ENCODE data around the gene UST. TPM values are rescaled to one million over a fixed set of nuclear protein-coding genes. Genes with fewer than 3 reads are reported as not detected.
A peak's percentile ranks its signal among the peaks of the same experiment; 100 is the strongest.

The UST gene
- total and polyA plus RNA-seq, 8 donors, result 3.7 to 20.9 (median 8.6) TPM

DNA sequence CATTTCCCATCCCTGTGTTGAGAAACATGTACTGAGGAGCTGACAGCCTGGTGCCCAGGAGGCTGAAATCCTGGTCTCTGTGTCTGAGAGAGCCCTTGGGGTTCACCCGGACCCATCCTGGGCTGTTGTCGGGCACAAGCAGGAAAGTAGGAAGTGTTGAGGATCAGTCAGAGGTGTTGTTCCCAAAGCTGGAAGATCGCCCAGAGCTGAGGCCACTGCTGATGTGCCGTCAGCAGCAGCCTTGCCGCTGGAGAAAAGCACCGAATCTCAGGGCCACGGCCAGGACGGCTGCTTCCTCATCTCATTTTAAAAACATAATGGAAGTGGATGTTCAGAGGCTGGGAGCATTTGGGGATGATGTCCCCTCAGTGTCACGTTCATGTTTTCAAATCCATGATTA lies 218.5 kb downstream of the UST start:
- H3K27ac ChIP-seq, result no peak overlapping the region
- intact Hi-C loops (cut with DNase I), result loop anchor here in 1 of 3 donors (10.0 kb wide), 1 partner anchor 390 kb away; no protein-coding TSS in a partner anchor
- FAIRE-seq (no peak), ATAC-seq (peak in 1 of 4 donors; percentile 26), DNase-seq (no peak)
- TF ChIP-seq, protein P1, sequence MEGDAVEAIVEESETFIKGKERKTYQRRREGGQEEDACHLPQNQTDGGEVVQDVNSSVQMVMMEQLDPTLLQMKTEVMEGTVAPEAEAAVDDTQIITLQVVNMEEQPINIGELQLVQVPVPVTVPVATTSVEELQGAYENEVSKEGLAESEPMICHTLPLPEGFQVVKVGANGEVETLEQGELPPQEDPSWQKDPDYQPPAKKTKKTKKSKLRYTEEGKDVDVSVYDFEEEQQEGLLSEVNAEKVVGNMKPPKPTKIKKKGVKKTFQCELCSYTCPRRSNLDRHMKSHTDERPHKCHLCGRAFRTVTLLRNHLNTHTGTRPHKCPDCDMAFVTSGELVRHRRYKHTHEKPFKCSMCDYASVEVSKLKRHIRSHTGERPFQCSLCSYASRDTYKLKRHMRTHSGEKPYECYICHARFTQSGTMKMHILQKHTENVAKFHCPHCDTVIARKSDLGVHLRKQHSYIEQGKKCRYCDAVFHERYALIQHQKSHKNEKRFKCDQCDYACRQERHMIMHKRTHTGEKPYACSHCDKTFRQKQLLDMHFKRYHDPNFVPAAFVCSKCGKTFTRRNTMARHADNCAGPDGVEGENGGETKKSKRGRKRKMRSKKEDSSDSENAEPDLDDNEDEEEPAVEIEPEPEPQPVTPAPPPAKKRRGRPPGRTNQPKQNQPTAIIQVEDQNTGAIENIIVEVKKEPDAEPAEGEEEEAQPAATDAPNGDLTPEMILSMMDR (IDR thresholded peaks at IDR 0.05), result no peak
- H3K4me3 ChIP-seq, result no peak overlapping the region
- H3K9me3 ChIP-seq, result no peaks in the 10 kb centered on the region
- H3K36me3 ChIP-seq, result no peaks in the 10 kb centered on the region
- H3K27me3 ChIP-seq, result no peaks in the 10 kb centered on the region
- H3K4me1 ChIP-seq, result no peaks in the 10 kb centered on the region
- 78 to 80% methylated on average over 9 of the region's 9 CpGs for WGBS, 2 donors

DNA sequence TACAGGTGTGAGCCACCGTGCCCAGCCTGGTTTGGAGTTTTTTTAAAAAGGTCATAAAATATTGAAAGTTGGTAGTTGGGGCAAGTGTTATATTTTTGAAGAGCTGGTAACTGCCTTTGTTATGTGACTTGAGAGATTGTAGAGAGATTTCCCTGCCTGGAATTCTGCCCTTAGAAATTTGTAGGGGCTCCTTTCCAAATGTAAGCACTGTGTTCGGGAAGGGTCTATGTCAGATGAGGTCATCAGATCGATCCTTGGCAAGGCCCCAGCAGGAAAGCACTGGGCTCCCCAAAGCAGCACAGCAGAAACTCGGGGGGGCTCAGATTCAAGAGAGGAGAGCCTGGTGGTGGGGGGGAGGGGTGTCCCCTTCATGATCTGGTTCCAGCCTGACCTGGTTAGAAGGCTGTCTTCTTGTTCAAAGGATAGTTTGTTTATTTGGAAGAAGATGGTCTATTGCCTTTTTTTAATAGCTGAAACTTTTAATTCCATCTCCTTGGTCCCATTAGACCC lies 220.2 kb downstream of the UST start:
- TF ChIP-seq, protein P1 (IDR thresholded peaks at IDR 0.05), result no peak
- Histone ChIP-seq H3K36me3 (no peaks in the 10 kb centered on the region), H3K27ac (no peak overlapping the region), H3K4me1 (no peaks in the 10 kb centered on the region), H3K4me3 (no peak overlapping the region), H3K27me3 (no peaks in the 10 kb centered on the region), H3K9me3 (no peaks in the 10 kb centered on the region)
- ATAC-seq, result no peak
- intact Hi-C loops (cut with DNase I), result loop anchor here in 1 of 3 donors (10.0 kb wide), 1 partner anchor 392 kb away; no protein-coding TSS in a partner anchor
- WGBS, 2 donors, result 65 to 67% methylated on average over 4 of the region's 4 CpGs
- no peak for FAIRE-seq
- no peak for DNase-seq

DNA sequence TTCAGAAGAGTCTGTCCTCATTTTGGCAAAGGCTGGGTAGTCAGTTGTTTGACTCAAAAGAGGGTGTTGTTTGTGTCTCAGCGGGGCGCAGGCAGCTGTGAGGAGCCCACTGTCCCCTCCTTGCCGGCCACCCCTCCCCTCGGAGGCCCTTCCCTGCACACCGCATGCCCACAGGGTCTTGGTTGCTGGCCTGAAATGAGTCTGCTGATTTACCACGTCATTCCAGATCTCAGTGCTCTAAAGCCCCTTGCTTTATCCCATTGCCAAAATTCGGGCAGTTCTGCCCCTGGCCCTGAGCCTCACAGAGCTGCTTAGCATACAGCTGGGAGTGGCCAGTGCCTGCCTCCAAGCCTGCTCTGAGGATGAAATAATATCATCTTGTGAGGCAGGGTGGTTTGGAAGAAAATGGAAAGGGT lies 220.7 kb downstream of the UST start:
- DNase-seq, result no peak
- H3K9me3 ChIP-seq, result no peaks in the 10 kb centered on the region

DNA sequence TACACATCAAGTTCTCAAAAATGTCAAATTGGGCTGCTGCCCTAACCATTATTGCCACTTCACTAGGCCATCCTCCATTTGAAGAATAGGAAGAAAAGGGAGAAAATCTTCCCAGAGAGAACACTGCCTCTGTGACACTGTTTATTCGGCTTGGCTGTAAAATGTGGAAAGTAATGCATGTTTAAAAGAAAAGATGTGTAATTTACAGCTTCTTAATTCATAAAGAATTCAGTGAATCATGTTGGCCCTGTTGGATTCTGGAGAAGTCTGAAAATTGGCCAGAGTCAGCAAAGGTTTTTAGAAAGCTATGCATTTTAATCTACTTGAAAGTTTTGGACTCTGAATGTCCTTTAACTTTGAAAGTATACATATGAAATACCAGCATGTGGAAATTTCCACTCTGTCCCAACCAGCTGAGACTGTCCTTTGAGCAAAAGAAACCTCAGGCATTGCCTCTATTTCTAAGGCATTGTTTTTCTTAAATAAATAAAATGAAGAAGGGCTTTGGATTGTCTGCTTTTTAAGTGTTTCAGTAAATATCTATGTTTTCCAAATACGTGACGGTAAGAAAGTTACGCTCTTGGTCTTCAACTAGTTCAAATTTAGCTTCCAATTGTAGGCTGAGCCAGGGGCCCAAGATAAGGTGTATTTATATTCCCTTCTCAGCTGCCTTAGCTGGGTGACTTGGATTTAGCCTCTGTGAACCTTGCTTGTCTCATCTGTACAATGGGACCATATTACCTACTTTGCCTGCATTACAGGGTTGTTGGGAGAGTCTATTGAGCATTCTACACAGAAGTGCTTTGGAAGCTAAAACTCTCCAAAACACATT lies 222.2 kb downstream of the UST start:
- 80 to 95% methylated on average over 4 of the region's 4 CpGs for WGBS, 2 donors
- H3K4me3 ChIP-seq, result no peak overlapping the region
- H3K9me3 ChIP-seq, result no peaks in the 10 kb centered on the region
- no peak for DNase-seq
- no peak overlapping the region for H3K27ac ChIP-seq
- no peaks in the 10 kb centered on the region for H3K27me3 ChIP-seq
- TF ChIP-seq, protein P1 (IDR thresholded peaks at IDR 0.05), result no peak
- H3K36me3 ChIP-seq, result no peaks in the 10 kb centered on the region
- intact Hi-C loops (cut with DNase I), result loop anchor here in 1 of 3 donors (10.0 kb wide), 1 partner anchor 394 kb away; no protein-coding TSS in a partner anchor
- FAIRE-seq, result no peak
- no peaks in the 10 kb centered on the region for H3K4me1 ChIP-seq
- ATAC-seq, result no peak

More for the DNA sequence above, 220.7 kb downstream of the UST start:
- H3K36me3 ChIP-seq, result no peaks in the 10 kb centered on the region
- H3K4me1 ChIP-seq, result no peaks in the 10 kb centered on the region
- 74 to 79% methylated on average over 7 of the region's 7 CpGs for WGBS, 2 donors
- no peak for FAIRE-seq
- TF ChIP-seq, protein P1 (IDR thresholded peaks at IDR 0.05), result no peak
- no peak overlapping the region for H3K4me3 ChIP-seq
- ATAC-seq, result no peak
- H3K27me3 ChIP-seq, result no peaks in the 10 kb centered on the region
- intact Hi-C loops (cut with DNase I), result loop anchor here in 1 of 3 donors (10.0 kb wide), 1 partner anchor 393 kb away; no protein-coding TSS in a partner anchor
- no peak overlapping the region for H3K27ac ChIP-seq
